GM21423 (cell line): ENCODE measurements around the gene RASGEF1B.

ENCODE experiments used
- ATAC-seq: cut with Tn5 transposase; IDR thresholded peaks from one replicate; pipeline ENCODE4 v1.9.1; 2021; ENCODE audit warnings: mild to moderate bottlenecking, moderate library complexity; ENCODE audit not compliant: unreplicated experiment

Gene RASGEF1B

GRCh38 chr4:81404294-81404693 lies 67.4 kb downstream of the RASGEF1B start:
- ATAC-seq = no peak

- ATAC-seq = no peak
Measured at GRCh38 chr4:81399306-81400086, 72.2 kb downstream of the RASGEF1B start.

GRCh38 chr4:81398379-81398778 lies 73.3 kb downstream of the RASGEF1B start:
- no peak for ATAC-seq

- ATAC-seq = no peak
Measured at GRCh38 chr4:81397635-81398034, 74.1 kb downstream of the RASGEF1B start.

- ATAC-seq = no peak
Measured at GRCh38 chr4:81395239-81395638, 76.5 kb downstream of the RASGEF1B start.

GRCh38 chr4:81392164-81392563 lies 79.5 kb downstream of the RASGEF1B start:
- ATAC-seq = no peak

- ATAC-seq = no peak
Measured at GRCh38 chr4:81389720-81390119, 82.0 kb downstream of the RASGEF1B start.

- no peak for ATAC-seq
Measured at GRCh38 chr4:81380437-81380836, 91.3 kb downstream of the RASGEF1B start.

- no peak for ATAC-seq
Measured at GRCh38 chr4:81378386-81378785, 93.3 kb downstream of the RASGEF1B start.

- no peak for ATAC-seq
Measured at GRCh38 chr4:81377191-81377590, 94.5 kb downstream of the RASGEF1B start.

GRCh38 chr4:81376720-81377119 lies 95.0 kb downstream of the RASGEF1B start:
- no peak for ATAC-seq
